ENCODE results near the gene BCL10. TPM values are rescaled to one million over a fixed set of nuclear protein-coding genes. Genes with fewer than 3 reads are reported as not detected.

BCL10 gene
- total RNA-seq, 2 donors from 2014 or later, result 21.3 to 22.6 TPM

DNA sequence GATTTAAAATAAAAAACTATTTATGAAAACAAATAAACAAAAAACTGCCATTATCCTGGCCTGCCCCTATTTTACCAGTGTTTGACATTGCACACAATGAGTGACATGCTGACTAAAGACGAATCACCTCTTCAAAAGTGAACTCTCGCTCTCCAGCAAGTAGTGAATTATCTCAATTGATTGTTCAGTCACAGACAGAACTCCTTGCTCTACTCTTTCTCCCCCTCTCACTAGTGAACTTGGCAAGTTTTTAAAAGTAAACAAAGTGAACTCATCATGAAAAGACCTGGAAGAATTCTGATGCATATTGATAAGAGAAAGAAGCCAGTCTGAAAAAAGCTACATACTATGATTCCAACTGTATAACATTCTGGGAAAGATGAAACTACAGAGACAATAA is 12.3 kb downstream of the BCL10 start:
- Mint-ChIP-seq H3K4me1 (peaks cover 3% of the 10 kb centered on the region), H3K27ac (no peak overlapping the region), H3K9me3 (peaks cover 40% of the 10 kb centered on the region), H3K4me3 (no peak overlapping the region), H3K27me3 (ENCODE audit: insufficient read depth) (peaks cover 2% of the 10 kb centered on the region), H3K36me3 (ENCODE audit: low read depth) (peaks cover 57% of the 10 kb centered on the region)
- no peaks in the 10 kb centered on the region for H3K4me1 ChIP-seq (ENCODE audit: control insufficient read depth, insufficient read depth, low read length)
- H3K27ac ChIP-seq (ENCODE audit: low read depth, low read length), result no peak overlapping the region
- H3K36me3 ChIP-seq (ENCODE audit: control insufficient read depth, insufficient read depth, low read length), result peaks cover 48% of the 10 kb centered on the region
- H3K4me3 ChIP-seq (ENCODE audit: low read length), result no peak overlapping the region
- WGBS, 2 experiments (ENCODE audit: insufficient coverage in 1 of 2, insufficient read length in 1 of 2), result 91 to 99% methylated on average over 1 to 2 of the region's 2 CpGs
- no peaks in the 10 kb centered on the region for H3K27me3 ChIP-seq (ENCODE audit: control insufficient read depth, insufficient read depth, low read length, poor library complexity, severe bottlenecking)
- DNase-seq, result no peak
- TF ChIP-seq CTCF (conservative IDR thresholded peaks at IDR 0.05), result no peak
- peaks cover 34% of the 10 kb centered on the region for H3K9me3 ChIP-seq (ENCODE audit: control insufficient read depth, low read length)
- no peak overlapping the region for H3K9ac ChIP-seq (ENCODE audit: extremely low read depth, low read length, poor library complexity, severe bottlenecking)

DNA sequence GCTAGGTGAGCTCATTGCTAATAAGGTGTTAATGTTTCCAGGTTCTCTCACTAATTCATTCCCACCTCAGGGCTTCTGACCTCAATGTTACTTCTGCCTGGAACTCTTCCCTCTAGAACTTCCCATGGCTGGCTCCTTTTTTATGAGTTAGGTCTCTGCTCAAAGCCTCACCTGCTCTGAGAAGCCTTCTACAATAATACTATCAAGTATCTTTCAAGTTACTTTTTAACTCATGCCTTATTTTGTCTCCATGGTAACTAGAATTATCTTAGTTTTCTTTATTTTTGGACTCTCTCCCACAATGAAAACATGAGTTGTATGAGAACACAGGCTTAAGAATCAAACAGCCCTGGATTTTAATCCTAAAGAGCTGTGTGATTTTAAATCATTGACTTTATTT is 13.4 kb downstream of the BCL10 start:
- peaks cover 2% of the 10 kb centered on the region for H3K27me3 Mint-ChIP-seq (ENCODE audit: insufficient read depth)
- Histone ChIP-seq H3K4me3 (ENCODE audit: low read length) (no peak overlapping the region), H3K9me3 (ENCODE audit: control insufficient read depth, low read length) (peaks cover 34% of the 10 kb centered on the region), H3K9ac (ENCODE audit: extremely low read depth, low read length, poor library complexity, severe bottlenecking) (no peak overlapping the region), H3K36me3 (ENCODE audit: control insufficient read depth, insufficient read depth, low read length) (peaks cover 39% of the 10 kb centered on the region), H3K27ac (ENCODE audit: low read depth, low read length) (no peak overlapping the region), H3K4me1 (ENCODE audit: control insufficient read depth, insufficient read depth, low read length) (no peaks in the 10 kb centered on the region), H3K27me3 (ENCODE audit: control insufficient read depth, insufficient read depth, low read length, poor library complexity, severe bottlenecking) (no peaks in the 10 kb centered on the region)
- no peak overlapping the region for H3K27ac Mint-ChIP-seq
- H3K4me3 Mint-ChIP-seq, result no peak overlapping the region
- no peak for DNase-seq
- peaks cover 60% of the 10 kb centered on the region for H3K36me3 Mint-ChIP-seq (ENCODE audit: low read depth)
- H3K4me1 Mint-ChIP-seq, result peaks cover 11% of the 10 kb centered on the region
- no peak for TF ChIP-seq CTCF (conservative IDR thresholded peaks at IDR 0.05)
- peaks cover 40% of the 10 kb centered on the region for H3K9me3 Mint-ChIP-seq

GRCh38 chr1:85259912-85260274 is 16.5 kb downstream of the BCL10 start:
- H3K36me3 ChIP-seq (ENCODE audit: control insufficient read depth, insufficient read depth, low read length), result peaks cover 40% of the 10 kb centered on the region
- Mint-ChIP-seq H3K27ac (no peak overlapping the region), H3K4me1 (peaks cover 12% of the 10 kb centered on the region), H3K9me3 (peaks cover 40% of the 10 kb centered on the region), H3K4me3 (peak overlapping the region; percentile 94), H3K36me3 (ENCODE audit: low read depth) (peaks cover 67% of the 10 kb centered on the region), H3K27me3 (ENCODE audit: insufficient read depth) (peaks cover 2% of the 10 kb centered on the region)
- DNase-seq, result no peak
- WGBS, 2 experiments (ENCODE audit: insufficient coverage in 1 of 2, insufficient read length in 1 of 2), result 73 to 75% methylated on average over 6 to 7 of the region's 7 CpGs
- no peak overlapping the region for H3K9ac ChIP-seq (ENCODE audit: extremely low read depth, low read length, poor library complexity, severe bottlenecking)
- H3K4me1 ChIP-seq (ENCODE audit: control insufficient read depth, insufficient read depth, low read length), result no peaks in the 10 kb centered on the region
- no peak overlapping the region for H3K27ac ChIP-seq (ENCODE audit: low read depth, low read length)
- no peak for TF ChIP-seq CTCF (conservative IDR thresholded peaks at IDR 0.05)
- H3K27me3 ChIP-seq (ENCODE audit: control insufficient read depth, insufficient read depth, low read length, poor library complexity, severe bottlenecking), result no peaks in the 10 kb centered on the region
- H3K9me3 ChIP-seq (ENCODE audit: control insufficient read depth, low read length), result peaks cover 34% of the 10 kb centered on the region
- H3K4me3 ChIP-seq (ENCODE audit: low read length), result peak overlapping the region; percentile 92
